Liver (tissue), 9 donors: ENCODE results near the gene MBP. TPM values are rescaled to one million over a fixed set of nuclear protein-coding genes. Genes with fewer than 3 reads are reported as not detected.

Experiments
- DNase-seq: peaks from one replicate; pipeline ENCODE4 v3.0.0-alpha.2; 2017; ENCODE audit warnings: low spot score
- H3K27ac ChIP-seq, 2 donors: one replicate each; pipeline ENCODE4 v1.7.0; 2013; ENCODE audit warnings: inconsistent platforms in 2 of 2, low read length in 2 of 2, control low read depth in 1 of 2, low read depth in 1 of 2, mild to moderate bottlenecking in 1 of 2
- H3K27me3 ChIP-seq, 4 donors: one replicate each; pipeline versions ENCODE4 v1.6.1 to v1.7.0; 2013; ENCODE audit warnings: low read length in 3 of 4, inconsistent platforms in 1 of 4, mild to moderate bottlenecking in 1 of 4, moderate library complexity in 1 of 4; ENCODE audit not compliant: control insufficient read depth in 4 of 4, insufficient read depth in 4 of 4
- H3K36me3 ChIP-seq, 4 donors: one replicate each; pipeline versions ENCODE4 v1.6.1 to v1.7.0; 2013; ENCODE audit warnings: low read length in 3 of 4, mild to moderate bottlenecking in 3 of 4, low read depth in 1 of 4, moderate library complexity in 1 of 4; ENCODE audit not compliant: control insufficient read depth in 4 of 4, insufficient read depth in 3 of 4
- H3K4me1 ChIP-seq, 4 donors: one replicate each; pipeline versions ENCODE4 v1.6.1 to v1.7.0; 2013; ENCODE audit warnings: low read length in 3 of 4, mild to moderate bottlenecking in 3 of 4, moderate library complexity in 1 of 4; ENCODE audit not compliant: control insufficient read depth in 4 of 4, insufficient read depth in 4 of 4
- H3K4me3 ChIP-seq, 3 donors: one replicate each; pipeline versions ENCODE4 v1.6.1 to v1.7.0; 2013; ENCODE audit warnings: low read length in 3 of 3, control low read depth in 1 of 3, low read depth in 1 of 3, mild to moderate bottlenecking in 1 of 3
- H3K9ac ChIP-seq, 2 donors: one replicate each; pipeline ENCODE4 v1.7.0; 2013; ENCODE audit warnings: low read length in 2 of 2, mild to moderate bottlenecking in 2 of 2, moderate library complexity in 2 of 2, control low read depth in 1 of 2, low read depth in 1 of 2
- H3K9me3 ChIP-seq, 4 donors: one replicate each; pipeline versions ENCODE4 v1.6.1 to v1.7.0; 2013; ENCODE audit warnings: low read length in 3 of 4; ENCODE audit not compliant: control insufficient read depth in 4 of 4
- ATF3 ChIP-seq: IDR thresholded peaks from 2 replicates; pipeline ENCODE4 v1.6.1; 2016; ENCODE audit warnings: antibody characterized with exemption
- FOXA1 ChIP-seq: IDR thresholded peaks from 2 replicates; pipeline ENCODE4 v1.6.1; 2016; ENCODE audit warnings: antibody characterized with exemption
- GABPA ChIP-seq, 2 donors: IDR thresholded peaks in 1 of 2; conservative IDR thresholded peaks in 1 of 2; 2 replicates each; pipeline ENCODE4 v1.6.1; 2016; ENCODE audit warnings: antibody characterized with exemption in 2 of 2, mild to moderate bottlenecking in 1 of 2, moderate library complexity in 1 of 2
- HNF4A ChIP-seq, 2 donors: conservative IDR thresholded peaks; 2 replicates each; pipeline ENCODE4 v1.6.1; 2016; ENCODE audit warnings: antibody characterized with exemption in 2 of 2, mild to moderate bottlenecking in 2 of 2
- HNF4G ChIP-seq: IDR thresholded peaks from 2 replicates; pipeline ENCODE4 v1.6.1; 2016; ENCODE audit warnings: antibody characterized with exemption
- RAD21 ChIP-seq, 2 donors: IDR thresholded peaks; 2 replicates each; pipeline ENCODE4 v1.6.1; 2016; ENCODE audit warnings: antibody characterized with exemption in 2 of 2, mild to moderate bottlenecking in 2 of 2
- REST ChIP-seq: IDR thresholded peaks from 2 replicates; pipeline ENCODE4 v1.6.1; 2016; ENCODE audit warnings: antibody characterized with exemption, mild to moderate bottlenecking
- SP1 ChIP-seq: IDR thresholded peaks from 2 replicates; pipeline ENCODE4 v1.6.1; 2018; ENCODE audit warnings: antibody characterized with exemption, mild to moderate bottlenecking
- TAF1 ChIP-seq: conservative IDR thresholded peaks from 2 replicates; pipeline ENCODE4 v1.6.1; 2016; ENCODE audit warnings: antibody characterized with exemption, mild to moderate bottlenecking
- WGBS: extraction: QIAGEN DNeasy Blood & Tissue Kit; methylation state at CpG from one replicate; pipeline ENCODE4 v1.1.7; 2013; 5-methylcytosine and 5-hydroxymethylcytosine counted together
- polyA plus RNA-seq, 2 donors: library from polyadenylated mRNA; stranded (reverse) in 1 of 2; unstranded in 1 of 2; fragments of 200-250 nt in 1 of 2; fragments of >200 nt in 1 of 2; fragmentation: Nextera tagmentation in 1 of 2; extraction: Ambion mirVana in 1 of 2; gene quantifications; one replicate each; pipeline versions ENCODE4 v1.2.1 to v1.2.3, GENCODE V29; 2013 to 2015
- total RNA-seq, 2 donors: library from RNA; depleted of rRNA; stranded (reverse); fragments of >200 nt; gene quantifications; one replicate each; pipeline ENCODE4 v1.2.3, GENCODE V29; 2014
- donor health status: healthy.
- donor health status: healthy.
- donor health status: healthy.
- donor health status: healthy.
- donor health status: healthy.

Gene MBP
- total and polyA plus RNA-seq, 4 donors = 9.7 to 23.3 (median 17.7) TPM

GRCh38 chr18:77147418-77147852, 14.9 kb upstream of the MBP start:
- WGBS = 82% methylated on average over 3 of the region's 3 CpGs
- Histone ChIP-seq H3K4me3 (no peak overlapping the region), H3K9me3 (peaks cover 0 to 2% (median 0%) of the 10 kb centered on the region in 4 donors), H3K36me3 (no peaks in the 10 kb centered on the region), H3K27me3 (no peaks in the 10 kb centered on the region), H3K27ac (no peak overlapping the region), H3K9ac (no peak overlapping the region), H3K4me1 (peaks cover 4 to 15% (median 9%) of the 10 kb centered on the region in 4 donors)
- DNase-seq = no peak
- TF ChIP-seq HNF4A (conservative IDR thresholded peaks at IDR 0.05) (no peak), GABPA (IDR thresholded peaks at IDR 0.05 in 1 of 2, conservative IDR thresholded peaks at IDR 0.05 in 1 of 2) (no peak), TAF1 (no peak)

GRCh38 chr18:77146249-77147080, 13.9 kb upstream of the MBP start:
- no peak for DNase-seq
- no peaks in the 10 kb centered on the region for H3K36me3 ChIP-seq

More at GRCh38 chr18:77146249-77147080, 13.9 kb upstream of the MBP start:
- 80% methylated on average over 16 of the region's 16 CpGs for WGBS
- Histone ChIP-seq H3K27ac (no peak overlapping the region), H3K9ac (no peak overlapping the region), H3K27me3 (no peaks in the 10 kb centered on the region), H3K9me3 (peaks cover 0 to 2% (median 0%) of the 10 kb centered on the region in 4 donors), H3K4me1 (peaks cover 4 to 15% (median 9%) of the 10 kb centered on the region in 4 donors), H3K4me3 (no peak overlapping the region)
- TF ChIP-seq SP1 (no peak), HNF4G (no peak), RAD21 (IDR thresholded peaks at IDR 0.05) (no peak), REST (no peak), FOXA1 (no peak), ATF3 (no peak)
